Endothelial cell of umbilical vein (primary cell): ENCODE results near the gene PRDM16.

Source experiments
- EZH2 ChIP-seq: IDR thresholded peaks from 2 replicates; pipeline ENCODE4 v1.6.1; 2012; ENCODE audit warnings: borderline replicate concordance, low read depth, mild to moderate bottlenecking, moderate library complexity, low read length, inconsistent platforms; ENCODE audit not compliant: severe bottlenecking
- GATA2 ChIP-seq: IDR thresholded peaks from 2 replicates; pipeline ENCODE4 v1.7.0; 2011; ENCODE audit warnings: low read depth, mild to moderate bottlenecking, moderate library complexity, mixed read lengths, low read length; ENCODE audit not compliant: insufficient read length, insufficient read depth
- POLR2A ChIP-seq: IDR thresholded peaks from 2 replicates; pipeline ENCODE4 v1.6.1; 2012; ENCODE audit warnings: low read depth, mild to moderate bottlenecking, control low read depth, low read length
- POLR2AphosphoS5 ChIP-seq: IDR thresholded peaks from 2 replicates; pipeline ENCODE4 v1.6.1; 2012; ENCODE audit warnings: low read depth, mild to moderate bottlenecking, control low read depth, low read length, moderate library complexity; ENCODE audit not compliant: insufficient read depth
- TF ChIP-seq, protein P1 (sequence below), 2 donors: IDR thresholded peaks; 1 replicate in 1 of 2; 2 replicates in 1 of 2; pipeline ENCODE4 v1.5.1; 2011; ENCODE audit warnings: low read length in 2 of 2, mild to moderate bottlenecking in 2 of 2, moderate library complexity in 2 of 2, control low read depth in 1 of 2, inconsistent platforms in 1 of 2, low read depth in 1 of 2; ENCODE audit not compliant: insufficient read depth in 1 of 2; ENCODE audit errors: extremely low read depth in 1 of 2
- TF ChIP-seq, protein P2 (sequence below): IDR thresholded peaks from 2 replicates; pipeline ENCODE4 v1.6.1; 2011; ENCODE audit not compliant: insufficient read depth, insufficient read length

DNA sequence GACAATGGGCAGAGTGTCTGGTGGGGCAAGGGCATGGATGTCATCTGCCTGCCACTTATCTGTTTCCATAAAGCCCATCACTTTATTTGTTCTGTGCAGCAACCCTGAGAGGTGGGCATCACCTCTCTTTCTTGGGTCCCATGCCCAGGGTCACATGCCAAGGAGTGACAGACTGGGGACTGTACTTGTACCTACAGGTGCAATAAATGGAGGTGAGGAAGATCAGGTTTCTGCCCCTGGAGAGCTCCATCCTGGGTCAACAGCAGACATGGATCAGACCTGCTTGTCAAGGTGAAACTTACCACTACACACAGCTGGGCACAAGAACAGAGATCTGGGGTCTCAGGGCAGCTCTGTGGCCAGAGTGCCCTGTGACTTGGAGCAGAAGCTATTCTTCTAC, 18.4 kb upstream of the PRDM16 start:
- TF ChIP-seq, protein P1, sequence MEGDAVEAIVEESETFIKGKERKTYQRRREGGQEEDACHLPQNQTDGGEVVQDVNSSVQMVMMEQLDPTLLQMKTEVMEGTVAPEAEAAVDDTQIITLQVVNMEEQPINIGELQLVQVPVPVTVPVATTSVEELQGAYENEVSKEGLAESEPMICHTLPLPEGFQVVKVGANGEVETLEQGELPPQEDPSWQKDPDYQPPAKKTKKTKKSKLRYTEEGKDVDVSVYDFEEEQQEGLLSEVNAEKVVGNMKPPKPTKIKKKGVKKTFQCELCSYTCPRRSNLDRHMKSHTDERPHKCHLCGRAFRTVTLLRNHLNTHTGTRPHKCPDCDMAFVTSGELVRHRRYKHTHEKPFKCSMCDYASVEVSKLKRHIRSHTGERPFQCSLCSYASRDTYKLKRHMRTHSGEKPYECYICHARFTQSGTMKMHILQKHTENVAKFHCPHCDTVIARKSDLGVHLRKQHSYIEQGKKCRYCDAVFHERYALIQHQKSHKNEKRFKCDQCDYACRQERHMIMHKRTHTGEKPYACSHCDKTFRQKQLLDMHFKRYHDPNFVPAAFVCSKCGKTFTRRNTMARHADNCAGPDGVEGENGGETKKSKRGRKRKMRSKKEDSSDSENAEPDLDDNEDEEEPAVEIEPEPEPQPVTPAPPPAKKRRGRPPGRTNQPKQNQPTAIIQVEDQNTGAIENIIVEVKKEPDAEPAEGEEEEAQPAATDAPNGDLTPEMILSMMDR (IDR thresholded peaks at IDR 0.05; ENCODE audit: extremely low read depth in 1 of 2, insufficient read depth in 1 of 2, low read depth in 1 of 2, low read length in 2 of 2) = no peak
- no peak for TF ChIP-seq POLR2AphosphoS5
- TF ChIP-seq, protein P2, sequence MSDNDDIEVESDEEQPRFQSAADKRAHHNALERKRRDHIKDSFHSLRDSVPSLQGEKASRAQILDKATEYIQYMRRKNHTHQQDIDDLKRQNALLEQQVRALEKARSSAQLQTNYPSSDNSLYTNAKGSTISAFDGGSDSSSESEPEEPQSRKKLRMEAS = no peak
- no peak for TF ChIP-seq POLR2A
- no peak for TF ChIP-seq GATA2
- no peak for TF ChIP-seq EZH2
